DMS 273 treated with DMSO at 0.1 percent for 48 hours (cell line): ENCODE measurements around the gene PTOV1.

Experiments
- DNase-seq: peaks from one replicate; lab custom pipeline; 2025; lab: John Stamatoyannopoulos, UW

PTOV1 gene

GRCh38 chr19:49850487-49851342, at the start of gene PTOV1:
Gene PTOV1 (plus strand): TSS chr19:49851159.
- peak; percentile 65 for DNase-seq

- no peak for DNase-seq
Observed at GRCh38 chr19:49801401-49801888, 49.5 kb upstream of the PTOV1 start.

GRCh38 chr19:49801966-49802661, 48.8 kb upstream of the PTOV1 start:
- DNase-seq: peak; percentile 35

- no peak for DNase-seq
Observed at GRCh38 chr19:49802836-49803528, 48.0 kb upstream of the PTOV1 start.

GRCh38 chr19:49803529-49803856, 47.5 kb upstream of the PTOV1 start:
- DNase-seq: no peak

- no peak for DNase-seq
Observed at GRCh38 chr19:49805822-49806619, 44.9 kb upstream of the PTOV1 start.

- DNase-seq: no peak
Observed at GRCh38 chr19:49806620-49806959, 44.4 kb upstream of the PTOV1 start.

- no peak for DNase-seq
Observed at GRCh38 chr19:49807058-49807903, 43.7 kb upstream of the PTOV1 start.

- no peak for DNase-seq
Observed at GRCh38 chr19:49807904-49808675, 42.9 kb upstream of the PTOV1 start.

GRCh38 chr19:49808711-49809159, 42.2 kb upstream of the PTOV1 start:
- no peak for DNase-seq

- no peak for DNase-seq
Observed at GRCh38 chr19:49809160-49809940, 41.6 kb upstream of the PTOV1 start.

- no peak for DNase-seq
Observed at GRCh38 chr19:49809941-49810389, 41.0 kb upstream of the PTOV1 start.

- no peak for DNase-seq
Observed at GRCh38 chr19:49811328-49811727, 39.6 kb upstream of the PTOV1 start.

GRCh38 chr19:49812452-49812996, 38.4 kb upstream of the PTOV1 start:
- DNase-seq: no peak

- DNase-seq: peak; percentile 96
Observed at GRCh38 chr19:49812997-49813861, 37.7 kb upstream of the PTOV1 start, which contains the start of gene FUZ. Gene FUZ (minus strand): TSS chr19:49813292. CDS start chr19:49813106, 186 bp downstream.

GRCh38 chr19:49814010-49814409, 36.9 kb upstream of the PTOV1 start:
- DNase-seq: no peak

- DNase-seq: no peak
Observed at GRCh38 chr19:49816590-49816989, 34.4 kb upstream of the PTOV1 start.
